Stimulated activated naive CD8-positive, alpha-beta T cell treated with anti-CD3 and anti-CD28 coated beads, Interleukin-15, amount 100 ng/mL, for 72 hours (primary cell): ENCODE results near the gene COL20A1.
"Not testable (repeated sequence)": the region's sequence is repeated elsewhere in the genome, so short reads cannot be mapped to it uniquely, and the experiment has no call there.

Experiments
- ATAC-seq: fragments of 150-1000 bp; cut with Tn5 transposase; 2 replicates; pipeline ENCODE4 v1.10.0; 2021; ENCODE audit warnings: mild to moderate bottlenecking, moderate library complexity
- DNase-seq, 2 donors: peaks; one replicate each; pipeline ENCODE4 v3.0.0; 2021 to 2022
- H3K27ac Mint-ChIP-seq, 2 donors: one replicate each; pipeline ENCODE4 v1.8.0; 2022; ENCODE audit warnings: mild to moderate bottlenecking in 2 of 2, mixed read lengths in 2 of 2, moderate library complexity in 2 of 2
- H3K27me3 Mint-ChIP-seq: one replicate; pipeline ENCODE4 v1.8.0; 2022; ENCODE audit warnings: mixed read lengths
- H3K4me1 Mint-ChIP-seq: one replicate; pipeline ENCODE4 v1.8.0; 2022; ENCODE audit warnings: mild to moderate bottlenecking, mixed read lengths
- H3K4me3 Mint-ChIP-seq, 2 donors: one replicate each; pipeline ENCODE4 v1.8.0; 2022; ENCODE audit warnings: mild to moderate bottlenecking in 2 of 2, mixed read lengths in 2 of 2, moderate library complexity in 1 of 2
- H3K9me3 Mint-ChIP-seq, 2 donors: one replicate each; pipeline ENCODE4 v1.8.0; 2022; ENCODE audit warnings: mixed read lengths in 2 of 2

COL20A1 gene

GRCh38 chr20:63333241-63333836 is 40.4 kb downstream of the COL20A1 start:
- no peak overlapping the region for H3K27ac Mint-ChIP-seq
- H3K27me3 Mint-ChIP-seq: peaks cover 51% of the 10 kb centered on the region
- DNase-seq: no peak
- no peak for ATAC-seq
- H3K4me1 Mint-ChIP-seq: no peaks in the 10 kb centered on the region
- H3K9me3 Mint-ChIP-seq: peaks cover 9 to 21% of the 10 kb centered on the region in 2 donors
- H3K4me3 Mint-ChIP-seq: no peak overlapping the region

- peaks cover 9 to 26% of the 10 kb centered on the region in 2 donors for H3K9me3 Mint-ChIP-seq
- DNase-seq: no peak
- no peak overlapping the region for H3K4me3 Mint-ChIP-seq
- ATAC-seq: no peak
- H3K27ac Mint-ChIP-seq: no peak overlapping the region
- H3K4me1 Mint-ChIP-seq: no peaks in the 10 kb centered on the region
- peaks cover 59% of the 10 kb centered on the region for H3K27me3 Mint-ChIP-seq
Observed at GRCh38 chr20:63334356-63334755, 41.4 kb downstream of the COL20A1 start.

DNA sequence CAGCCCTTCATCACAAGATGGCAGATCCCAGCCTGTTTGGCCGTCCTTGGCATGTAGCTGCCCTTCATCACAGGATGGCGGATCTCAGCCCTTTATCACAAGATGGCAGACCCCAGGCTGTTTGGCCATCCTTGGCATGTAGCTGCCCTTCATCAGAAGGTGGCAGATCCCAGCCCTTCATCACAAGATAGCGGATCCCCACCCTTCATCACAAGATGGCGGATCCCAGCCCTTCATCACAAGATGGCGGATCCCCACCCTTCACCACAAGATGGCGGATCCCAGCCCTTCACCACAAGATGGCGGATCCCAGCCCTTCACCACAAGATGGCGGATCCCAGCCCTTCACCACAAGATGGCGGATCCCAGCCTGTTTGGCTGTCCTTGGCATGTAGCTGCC is 42.1 kb downstream of the COL20A1 start:
- H3K27me3 Mint-ChIP-seq: peaks cover 59% of the 10 kb centered on the region
- H3K9me3 Mint-ChIP-seq: peaks cover 9 to 31% of the 10 kb centered on the region in 2 donors
- H3K4me1 Mint-ChIP-seq, ATAC-seq, H3K27ac Mint-ChIP-seq, H3K4me3 Mint-ChIP-seq, DNase-seq: not testable (repeated sequence)

GRCh38 chr20:63335711-63336110 is 42.7 kb downstream of the COL20A1 start:
- Mint-ChIP-seq H3K9me3 (peaks cover 9 to 31% of the 10 kb centered on the region in 2 donors), H3K27me3 (peaks cover 60% of the 10 kb centered on the region), H3K4me3 (no peak overlapping the region), H3K27ac (no peak overlapping the region), H3K4me1 (no peaks in the 10 kb centered on the region)
- DNase-seq: no peak
- no peak for ATAC-seq

GRCh38 chr20:63336232-63336752 is 43.3 kb downstream of the COL20A1 start:
- Mint-ChIP-seq H3K27ac (no peak overlapping the region), H3K4me3 (no peak overlapping the region), H3K9me3 (peaks cover 9 to 28% of the 10 kb centered on the region in 2 donors), H3K27me3 (peaks cover 65% of the 10 kb centered on the region), H3K4me1 (no peaks in the 10 kb centered on the region)
- DNase-seq (no peak), ATAC-seq (no peak)

GRCh38 chr20:63337786-63338420 is 44.9 kb downstream of the COL20A1 start:
- Mint-ChIP-seq H3K27ac (no peak overlapping the region), H3K4me1 (no peaks in the 10 kb centered on the region), H3K27me3 (peaks cover 73% of the 10 kb centered on the region), H3K9me3 (peaks cover 0 to 18% of the 10 kb centered on the region in 2 donors), H3K4me3 (no peak overlapping the region)
- no peak for DNase-seq
- no peak for ATAC-seq

DNA sequence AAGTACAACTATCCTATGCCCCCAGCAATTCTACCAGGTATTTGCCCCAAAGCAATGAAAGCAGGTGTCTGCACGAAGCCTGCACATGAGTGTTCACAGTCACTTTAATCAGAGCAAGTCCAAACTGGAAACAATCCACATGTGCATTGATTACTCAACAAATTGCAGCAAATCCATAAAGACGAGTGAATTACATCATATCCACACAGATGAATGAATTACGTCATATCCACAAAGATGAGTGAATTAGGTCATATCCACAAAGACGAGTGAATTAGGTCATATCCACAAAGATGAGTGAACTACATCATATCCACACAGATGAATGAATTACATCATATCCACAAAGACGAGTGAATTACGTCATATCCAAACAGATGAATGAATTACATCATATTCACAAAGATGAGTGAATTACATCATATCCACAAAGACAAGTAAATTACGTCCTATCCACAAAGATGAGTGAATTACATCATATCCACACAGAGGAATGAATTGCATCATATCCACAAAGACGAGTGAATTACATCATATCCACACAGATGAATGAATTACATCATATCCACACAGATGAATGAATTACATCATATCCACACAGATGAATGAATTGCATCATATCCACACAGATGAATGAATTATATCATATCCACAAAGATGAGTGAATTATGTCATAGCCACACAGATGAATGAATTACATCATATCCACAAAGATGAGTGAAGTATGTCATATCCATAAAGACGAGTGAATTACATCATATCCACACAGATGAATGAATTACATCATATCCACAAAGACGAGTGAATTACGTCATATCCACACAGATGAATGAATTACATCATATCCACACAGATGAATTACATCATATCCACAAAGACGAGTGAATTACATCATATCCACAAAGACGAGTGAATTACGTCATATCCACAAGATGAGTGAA is 46.4 kb downstream of the COL20A1 start:
- not testable (repeated sequence) for H3K4me3 Mint-ChIP-seq
- peaks cover 61% of the 10 kb centered on the region for H3K27me3 Mint-ChIP-seq

DNA sequence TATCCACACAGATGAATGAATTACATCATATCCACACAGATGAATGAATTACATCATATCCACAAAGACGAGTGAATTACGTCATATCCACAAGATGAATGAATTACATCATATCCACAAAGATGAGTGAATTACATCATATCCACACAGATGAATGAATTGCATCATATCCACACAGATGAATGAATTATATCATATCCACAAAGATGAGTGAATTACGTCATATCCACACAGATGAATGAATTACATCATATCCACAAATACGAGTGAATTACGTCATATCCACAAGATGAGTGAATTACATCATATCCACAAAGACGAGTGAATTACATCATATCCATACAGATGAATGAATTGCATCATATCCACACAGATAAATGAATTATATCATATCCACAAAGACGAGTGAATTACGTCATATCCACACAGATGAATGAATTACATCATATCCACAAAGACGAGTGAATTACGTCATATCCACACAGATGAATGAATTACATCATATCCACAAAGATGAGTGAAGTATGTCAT is 47.2 kb downstream of the COL20A1 start:
- Mint-ChIP-seq H3K9me3 (peaks cover 0 to 10% of the 10 kb centered on the region in 2 donors), H3K27me3 (peaks cover 58% of the 10 kb centered on the region), H3K27ac (peak overlapping the region in 1 of 2 donors; percentile 48)
- not testable (repeated sequence) for ATAC-seq, H3K4me1 Mint-ChIP-seq, DNase-seq, H3K4me3 Mint-ChIP-seq

More for the DNA sequence above, 46.4 kb downstream of the COL20A1 start:
- not testable (repeated sequence) for DNase-seq, ATAC-seq, H3K4me1 Mint-ChIP-seq
- Mint-ChIP-seq H3K9me3 (peaks cover 0 to 10% of the 10 kb centered on the region in 2 donors), H3K27ac (peak overlapping the region in 1 of 2 donors; percentile 6)

DNA sequence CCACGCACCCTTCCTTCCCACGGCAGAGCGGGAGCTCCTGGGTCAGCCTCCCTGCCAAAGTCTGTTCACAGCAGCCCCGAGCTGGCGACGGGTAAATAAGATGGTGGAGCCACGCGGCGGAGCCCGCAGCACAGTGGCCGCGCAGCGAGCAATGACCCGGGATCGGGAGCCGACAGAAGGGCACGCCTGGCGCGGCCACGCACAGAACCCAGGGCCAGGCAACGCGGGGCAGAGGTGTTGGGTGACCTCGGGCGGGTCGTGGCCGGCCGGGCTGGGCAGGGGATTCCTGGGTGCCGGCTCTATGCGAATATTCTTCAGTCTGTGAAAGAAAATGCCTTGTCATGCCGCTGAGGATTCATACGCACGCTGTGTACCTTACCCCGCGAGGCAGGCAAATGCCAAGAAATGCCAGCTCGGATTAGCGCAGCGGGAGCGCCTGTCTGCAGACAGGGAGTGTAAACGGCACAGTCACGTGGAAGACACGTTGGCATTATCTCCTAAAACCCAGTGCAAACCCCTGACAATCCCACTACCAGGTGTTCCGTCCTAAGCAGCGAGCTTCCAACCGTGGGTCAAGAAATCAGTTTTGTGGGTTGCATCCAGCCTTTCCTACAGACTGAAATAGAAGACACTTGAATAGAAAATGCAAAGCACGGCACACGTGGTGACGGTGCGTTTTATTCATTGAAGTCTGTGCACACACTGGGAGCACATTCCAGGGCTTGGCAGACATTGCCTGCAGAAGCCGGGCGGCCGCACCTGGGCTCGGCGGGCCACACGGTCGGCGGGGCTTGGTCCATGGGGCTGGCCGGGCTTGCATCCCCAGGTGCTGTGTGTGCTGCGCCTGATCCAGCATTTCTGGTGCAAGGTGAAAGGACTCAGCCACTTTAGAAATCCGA is 49.8 kb downstream of the COL20A1 start:
- Mint-ChIP-seq H3K27ac (peak overlapping the region in 1 of 2 donors; percentile 34), H3K4me3 (no peak overlapping the region), H3K9me3 (peaks cover 0 to 10% of the 10 kb centered on the region in 2 donors), H3K27me3 (peaks cover 33% of the 10 kb centered on the region), H3K4me1 (no peaks in the 10 kb centered on the region)
- DNase-seq (no peak), ATAC-seq (no peak)

- no peak for ATAC-seq
- Mint-ChIP-seq H3K27ac (no peak overlapping the region), H3K27me3 (peaks cover 23% of the 10 kb centered on the region), H3K4me1 (no peaks in the 10 kb centered on the region), H3K9me3 (peaks cover 0 to 10% of the 10 kb centered on the region in 2 donors), H3K4me3 (no peak overlapping the region)
- no peak for DNase-seq
Observed at GRCh38 chr20:63343460-63344445, 50.8 kb downstream of the COL20A1 start.

DNA sequence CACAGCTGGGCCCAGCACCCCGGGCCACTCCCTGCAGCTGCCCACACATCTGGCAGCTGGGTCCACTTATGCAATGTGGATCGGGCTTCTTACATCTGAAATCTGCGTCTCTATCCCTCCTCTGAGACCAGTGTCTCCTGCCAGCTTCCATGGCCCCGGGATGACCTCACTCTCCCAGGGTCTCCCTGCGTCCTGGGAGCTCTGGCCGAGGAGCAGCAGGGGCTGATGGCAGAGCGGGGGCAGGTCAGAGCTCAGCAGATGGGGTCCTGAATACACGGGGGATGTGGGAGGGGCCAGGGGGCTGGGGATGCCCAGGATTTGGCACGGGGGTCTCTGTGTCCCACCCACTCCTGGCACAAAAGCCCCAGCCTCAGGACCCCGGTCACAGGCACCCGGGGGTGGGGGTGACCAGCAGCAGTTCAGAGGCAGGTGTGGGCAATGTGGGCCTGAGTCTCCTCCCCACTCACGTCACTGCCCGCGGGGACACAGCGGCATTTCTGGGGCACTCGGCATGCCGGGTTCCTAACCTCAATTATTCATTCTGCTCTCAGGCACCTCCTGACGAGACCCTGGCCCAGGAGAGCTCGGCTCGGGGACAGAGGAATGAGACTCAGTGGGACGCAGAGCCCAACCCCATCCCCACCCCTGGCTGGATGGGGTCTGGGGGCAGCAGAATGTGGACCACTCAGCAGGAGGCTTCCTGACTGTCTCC is 51.8 kb downstream of the COL20A1 start:
- no peak overlapping the region for H3K27ac Mint-ChIP-seq
- H3K4me3 Mint-ChIP-seq: no peak overlapping the region
- peaks cover 0 to under 1% of the 10 kb centered on the region in 2 donors for H3K9me3 Mint-ChIP-seq

GRCh38 chr20:63345328-63346100 is 52.5 kb downstream of the COL20A1 start:
- DNase-seq: no peak
- H3K4me3 Mint-ChIP-seq: no peak overlapping the region
- H3K4me1 Mint-ChIP-seq: no peaks in the 10 kb centered on the region
- peaks cover 19% of the 10 kb centered on the region for H3K27me3 Mint-ChIP-seq
- no peak overlapping the region for H3K27ac Mint-ChIP-seq
- H3K9me3 Mint-ChIP-seq: peaks cover 4 to 6% of the 10 kb centered on the region in 2 donors
- ATAC-seq: no peak

More for the DNA sequence above, 51.8 kb downstream of the COL20A1 start:
- no peak for ATAC-seq
- Mint-ChIP-seq H3K4me1 (no peaks in the 10 kb centered on the region), H3K27me3 (peaks cover 19% of the 10 kb centered on the region)
- no peak for DNase-seq
